Neural cell (in vitro differentiated cells): ENCODE data around the gene CNTFR.

ENCODE experiments used
- CTCF ChIP-seq: fragments of 450-650 bp; IDR thresholded peaks from 2 replicates; pipeline ENCODE4 v1.5.1; 2014; ENCODE audit warnings: antibody characterized with exemption, mild to moderate bottlenecking, moderate library complexity; ENCODE audit not compliant: poor library complexity, severe bottlenecking
- EZH2 ChIP-seq: fragments of 200-600, 300-800 bp; shearing (Covaris generic), sonication (generic); IDR thresholded peaks from 2 replicates; pipeline ENCODE4 v1.6.1; 2014; ENCODE audit warnings: antibody characterized with exemption, low read length, borderline replicate concordance, mild to moderate bottlenecking; ENCODE audit not compliant: insufficient read depth, poor library complexity, severe bottlenecking
- POLR2AphosphoS5 ChIP-seq: IDR thresholded peaks from 2 replicates; pipeline ENCODE4 v1.6.1; 2012

GRCh38 chr9:34550016-34550680 lies 39.4 kb downstream of the CNTFR start:
- no peak for TF ChIP-seq CTCF
- TF ChIP-seq POLR2AphosphoS5 = no peak
- no peak for TF ChIP-seq EZH2
